ENCODE data around the gene RAPGEF4.

Gene RAPGEF4

DNA sequence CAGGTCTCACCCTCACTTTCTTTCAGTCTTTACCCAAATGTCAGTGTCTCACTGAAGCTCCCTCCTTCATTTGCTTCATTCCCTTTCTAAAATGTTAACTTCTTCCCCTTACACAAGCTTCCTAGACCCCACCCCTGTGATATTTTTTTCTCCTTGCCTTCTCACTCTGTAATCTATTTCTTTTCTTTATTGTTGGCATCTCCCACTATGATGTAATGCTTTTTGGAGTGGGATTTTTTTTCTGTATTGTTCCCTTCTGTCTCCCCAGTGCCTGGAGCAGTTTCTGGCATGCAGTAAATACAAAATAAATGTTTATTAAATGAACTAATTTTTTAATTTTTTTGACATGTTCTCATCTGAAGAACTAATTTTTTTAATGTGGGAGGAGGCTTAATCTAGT is 284.1 kb downstream of the RAPGEF4 start:
- no peaks in the 10 kb centered on the region for H4K20me1 ChIP-seq (ENCODE audit: insufficient read depth, low read length)
- TF ChIP-seq, protein P1, sequence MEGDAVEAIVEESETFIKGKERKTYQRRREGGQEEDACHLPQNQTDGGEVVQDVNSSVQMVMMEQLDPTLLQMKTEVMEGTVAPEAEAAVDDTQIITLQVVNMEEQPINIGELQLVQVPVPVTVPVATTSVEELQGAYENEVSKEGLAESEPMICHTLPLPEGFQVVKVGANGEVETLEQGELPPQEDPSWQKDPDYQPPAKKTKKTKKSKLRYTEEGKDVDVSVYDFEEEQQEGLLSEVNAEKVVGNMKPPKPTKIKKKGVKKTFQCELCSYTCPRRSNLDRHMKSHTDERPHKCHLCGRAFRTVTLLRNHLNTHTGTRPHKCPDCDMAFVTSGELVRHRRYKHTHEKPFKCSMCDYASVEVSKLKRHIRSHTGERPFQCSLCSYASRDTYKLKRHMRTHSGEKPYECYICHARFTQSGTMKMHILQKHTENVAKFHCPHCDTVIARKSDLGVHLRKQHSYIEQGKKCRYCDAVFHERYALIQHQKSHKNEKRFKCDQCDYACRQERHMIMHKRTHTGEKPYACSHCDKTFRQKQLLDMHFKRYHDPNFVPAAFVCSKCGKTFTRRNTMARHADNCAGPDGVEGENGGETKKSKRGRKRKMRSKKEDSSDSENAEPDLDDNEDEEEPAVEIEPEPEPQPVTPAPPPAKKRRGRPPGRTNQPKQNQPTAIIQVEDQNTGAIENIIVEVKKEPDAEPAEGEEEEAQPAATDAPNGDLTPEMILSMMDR (IDR thresholded peaks at IDR 0.05; ENCODE audit: low read depth, low read length) = no peak
- no peaks in the 10 kb centered on the region for H3K79me2 ChIP-seq (ENCODE audit: low read length)
- no peak overlapping the region for H3K9ac ChIP-seq (ENCODE audit: low read length)
- no peak overlapping the region for H3K4me3 ChIP-seq (ENCODE audit: low read length)
- H3K36me3 ChIP-seq (replicated peaks; ENCODE audit: low read depth, low read length) = no peaks in the 10 kb centered on the region
- H3K4me1 ChIP-seq (ENCODE audit: low read length) = peaks cover 3% of the 10 kb centered on the region; the same call in 1 of the 2 replicates
- H3K4me2 ChIP-seq (ENCODE audit: low read length) = no peak overlapping the region
- no peak overlapping the region for H2AFZ ChIP-seq (ENCODE audit: low read depth, low read length)
- H3K9me3 ChIP-seq (ENCODE audit: insufficient read depth, low read length) = no peaks in the 10 kb centered on the region
- no peak overlapping the region for H3K27ac ChIP-seq (ENCODE audit: low read length)
- H3K27me3 ChIP-seq (ENCODE audit: low read depth, low read length) = no peaks in the 10 kb centered on the region

DNA sequence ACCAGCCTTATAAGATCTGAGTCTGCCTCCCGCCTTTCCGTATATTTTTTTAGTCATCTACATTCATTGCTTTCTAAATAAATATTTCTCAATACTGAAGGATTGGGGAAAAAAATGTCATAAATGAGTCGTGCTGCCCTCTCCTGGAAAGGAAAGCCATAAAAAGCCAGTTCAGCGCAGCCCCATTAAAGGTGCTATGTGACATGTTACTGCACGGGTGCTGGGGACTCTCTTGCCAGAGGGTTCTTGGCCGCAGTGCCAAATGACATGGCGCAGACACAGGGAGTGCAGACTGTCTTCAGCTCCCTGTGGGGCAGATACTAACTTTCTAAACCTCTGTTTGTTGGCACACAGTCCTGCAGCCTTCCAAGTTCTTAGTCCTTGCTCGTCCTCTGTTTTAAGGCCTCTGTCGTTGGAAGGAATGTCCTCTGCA is 286.3 kb downstream of the RAPGEF4 start:
- H3K9ac ChIP-seq (ENCODE audit: low read length) = no peak overlapping the region
- no peak overlapping the region for H3K4me2 ChIP-seq (ENCODE audit: low read length)
- no peaks in the 10 kb centered on the region for H3K9me3 ChIP-seq (ENCODE audit: insufficient read depth, low read length)
- H2AFZ ChIP-seq (ENCODE audit: low read depth, low read length) = no peak overlapping the region
- no peak overlapping the region for H3K27ac ChIP-seq (ENCODE audit: low read length)
- H3K4me3 ChIP-seq (ENCODE audit: low read length) = no peak overlapping the region
- H3K27me3 ChIP-seq (ENCODE audit: low read depth, low read length) = no peaks in the 10 kb centered on the region
- no peaks in the 10 kb centered on the region for H4K20me1 ChIP-seq (ENCODE audit: insufficient read depth, low read length)
- no peaks in the 10 kb centered on the region for H3K79me2 ChIP-seq (ENCODE audit: low read length)
- no peaks in the 10 kb centered on the region for H3K36me3 ChIP-seq (replicated peaks; ENCODE audit: low read depth, low read length)
- TF ChIP-seq EZH2phosphoT487 (IDR thresholded peaks at IDR 0.05; ENCODE audit: low read depth) = no peak
- TF ChIP-seq, protein P1 (IDR thresholded peaks at IDR 0.05; ENCODE audit: low read depth, low read length) = peak; percentile 65
- peaks cover 3% of the 10 kb centered on the region; the same call in 1 of the 2 replicates for H3K4me1 ChIP-seq (ENCODE audit: low read length)

DNA sequence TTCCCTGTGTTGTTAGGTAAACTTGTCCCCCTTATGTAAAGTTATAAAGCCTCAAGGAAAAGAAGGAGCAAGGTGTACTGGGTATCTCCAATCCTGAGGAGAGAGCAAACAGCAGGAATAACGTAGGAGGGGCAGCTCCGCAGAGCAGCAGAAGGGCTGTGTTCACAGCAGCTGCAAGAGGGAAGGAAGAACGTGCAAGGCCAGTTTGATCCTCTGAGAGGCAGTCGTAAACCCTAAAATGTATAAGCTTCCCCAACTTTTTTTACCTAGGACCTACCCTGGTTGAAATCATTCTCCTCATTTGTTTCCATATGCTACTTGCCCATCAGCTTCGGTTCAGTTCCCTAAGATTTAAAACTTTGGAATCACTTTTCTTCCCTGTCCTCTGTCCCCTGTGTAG is 288.1 kb downstream of the RAPGEF4 start:
- Histone ChIP-seq H3K9ac (ENCODE audit: low read length) (no peak overlapping the region), H3K79me2 (ENCODE audit: low read length) (no peaks in the 10 kb centered on the region), H3K4me3 (ENCODE audit: low read length) (no peak overlapping the region), H4K20me1 (ENCODE audit: insufficient read depth, low read length) (no peaks in the 10 kb centered on the region), H3K36me3 (replicated peaks; ENCODE audit: low read depth, low read length) (no peaks in the 10 kb centered on the region), H3K4me1 (ENCODE audit: low read length) (peaks cover 11% of the 10 kb centered on the region), H3K9me3 (ENCODE audit: insufficient read depth, low read length) (no peaks in the 10 kb centered on the region), H3K27ac (ENCODE audit: low read length) (no peak overlapping the region), H2AFZ (ENCODE audit: low read depth, low read length) (no peak overlapping the region), H3K4me2 (ENCODE audit: low read length) (no peak overlapping the region), H3K27me3 (ENCODE audit: low read depth, low read length) (no peaks in the 10 kb centered on the region)
- no peak for TF ChIP-seq EZH2phosphoT487 (IDR thresholded peaks at IDR 0.05; ENCODE audit: low read depth)

DNA sequence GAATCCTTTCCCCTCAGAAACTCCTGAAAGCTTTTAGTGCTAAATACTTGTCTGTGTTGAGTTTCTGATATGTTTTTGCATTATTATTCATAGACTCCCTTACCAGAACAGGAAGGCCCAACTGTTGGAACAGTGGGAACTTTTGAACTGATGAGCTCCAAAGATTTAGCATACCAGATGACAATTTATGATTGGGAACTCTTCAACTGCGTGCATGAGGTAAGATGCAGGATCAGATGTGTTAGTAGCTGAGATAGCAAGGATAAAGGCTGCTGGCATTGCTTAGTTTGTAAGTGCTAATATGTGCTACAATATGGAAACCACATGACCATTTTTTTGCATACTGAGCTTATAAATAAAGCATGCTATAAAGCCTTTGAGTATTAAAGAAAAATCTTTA is 290.8 kb downstream of the RAPGEF4 start:
- no peaks in the 10 kb centered on the region for H3K79me2 ChIP-seq (ENCODE audit: low read length)
- H3K4me2 ChIP-seq (ENCODE audit: low read length) = no peak overlapping the region
- no peak overlapping the region for H3K9ac ChIP-seq (ENCODE audit: low read length)
- TF ChIP-seq, protein P1 (IDR thresholded peaks at IDR 0.05; ENCODE audit: low read depth, low read length) = no peak
- TF ChIP-seq EZH2phosphoT487 (IDR thresholded peaks at IDR 0.05; ENCODE audit: low read depth) = no peak
- no peak overlapping the region for H3K27ac ChIP-seq (ENCODE audit: low read length)
- H4K20me1 ChIP-seq (ENCODE audit: insufficient read depth, low read length) = no peaks in the 10 kb centered on the region
- peaks cover 11% of the 10 kb centered on the region for H3K4me1 ChIP-seq (ENCODE audit: low read length)
- no peak overlapping the region for H2AFZ ChIP-seq (ENCODE audit: low read depth, low read length)
- H3K36me3 ChIP-seq (replicated peaks; ENCODE audit: low read depth, low read length) = no peaks in the 10 kb centered on the region
- no peaks in the 10 kb centered on the region for H3K27me3 ChIP-seq (ENCODE audit: low read depth, low read length)
- no peaks in the 10 kb centered on the region for H3K9me3 ChIP-seq (ENCODE audit: insufficient read depth, low read length)
- no peak overlapping the region for H3K4me3 ChIP-seq (ENCODE audit: low read length)
